GM12878 (cell line): ENCODE measurements around the gene RAB6B. TPM values are rescaled to one million over a fixed set of nuclear protein-coding genes. Genes with fewer than 3 reads are reported as not detected.

Experiments used
- ATAC-seq: fragments of 200-7000 bp; cut with Tn5 transposase; 3 replicates; pipeline ENCODE4 v1.9.1; 2020; ENCODE audit warnings: mild to moderate bottlenecking, moderate library complexity
- BruUV-seq: library from RNA; stranded (reverse); fragments of 400-500 nt; replicated peaks from 2 replicates; lab custom pipeline; 2021; lab: Mats Ljungman, UMichigan
- CTCF ChIA-PET: fragments of 300-600 bp; sonication (Branson Sonifier 250); formaldehyde crosslinking; extraction: SDS; loops from one replicate; lab custom pipeline; 2021; ENCODE audit warnings: inconsistent platforms; lab: Yijun Ruan, JAX
- POLR2A ChIA-PET: fragments of 350-600 bp; formaldehyde crosslinking; extraction: SDS; loops from one replicate; lab custom pipeline; 2021; ENCODE audit warnings: inconsistent platforms; lab: Charles Lee
- RAD21 ChIA-PET: fragments of 300-600 bp; sonication (Branson Sonifier 250); formaldehyde crosslinking; loops from one replicate; lab custom pipeline; 2023; ENCODE audit warnings: antibody characterized with exemption; ENCODE audit not compliant: unreplicated experiment; lab: Charles Lee
- SMC1A ChIA-PET: fragments of 300-600 bp; sonication (Branson Sonifier 250); formaldehyde crosslinking; loops from one replicate; lab custom pipeline; 2023; ENCODE audit not compliant: unreplicated experiment, uncharacterized antibody; lab: Charles Lee
- DNase-seq: peaks from one replicate; pipeline ENCODE4 v3.0.0-alpha.2; 2011; ENCODE audit warnings: low read depth, low spot score
- FAIRE-seq: peaks from 3 replicates; lab custom pipeline; 2011; peaks lifted over from hg19 to GRCh38; lab: Jason Lieb, UNC
- H2AFZ ChIP-seq: 2 replicates; pipeline ENCODE4 v1.6.0; 2011; ENCODE audit warnings: low read depth, low read length, control low read depth; ENCODE audit not compliant: control insufficient read depth
- H3K27ac ChIP-seq: 2 replicates; pipeline ENCODE4 v1.5.1; 2011; ENCODE audit warnings: control low read depth; ENCODE audit not compliant: control insufficient read depth, insufficient read depth
- H3K27me3 ChIP-seq, 2 experiments: replicated peaks in 1 of 2; 2 replicates each; pipeline versions ENCODE4 v1.6.0 to v1.6.1; 2011; ENCODE audit warnings: low read length in 1 of 2; ENCODE audit not compliant: control insufficient read depth in 2 of 2, insufficient read depth in 2 of 2
- H3K36me3 ChIP-seq, 2 experiments: 2 replicates each; pipeline ENCODE4 v1.5.1; 2011; ENCODE audit warnings: low read length in 1 of 2; ENCODE audit not compliant: control insufficient read depth in 2 of 2, insufficient read depth in 2 of 2
- H3K4me1 ChIP-seq: 2 replicates; pipeline ENCODE4 v1.6.1; 2011; ENCODE audit warnings: mild to moderate bottlenecking, low read length, moderate library complexity, mixed read lengths; ENCODE audit not compliant: control insufficient read depth, insufficient read depth
- H3K4me2 ChIP-seq: 2 replicates; pipeline ENCODE4 v1.6.0; 2011; ENCODE audit warnings: control low read depth; ENCODE audit not compliant: control insufficient read depth, insufficient read depth
- H3K4me3 ChIP-seq: fragments of 200-600 bp; sonication (generic); 2 replicates; pipeline ENCODE4 v1.5.1; 2016
- H3K79me2 ChIP-seq: 2 replicates; pipeline ENCODE4 v1.6.0; 2011; ENCODE audit warnings: low read length; ENCODE audit not compliant: control insufficient read depth, insufficient read depth
- H3K9ac ChIP-seq: 2 replicates; pipeline ENCODE4 v1.8.0; 2011; ENCODE audit warnings: low read length, control low read depth, mixed read lengths; ENCODE audit not compliant: control insufficient read depth, insufficient read depth
- H3K9me3 ChIP-seq: replicated peaks from 3 replicates; pipeline ENCODE4 v1.5.1; 2011; ENCODE audit warnings: mild to moderate bottlenecking, low read length; ENCODE audit not compliant: control insufficient read depth, insufficient read depth
- H4K20me1 ChIP-seq: 2 replicates; pipeline ENCODE4 v1.6.0; 2011; ENCODE audit not compliant: control insufficient read depth, insufficient read depth
- CUX1 ChIP-seq: IDR thresholded peaks from 2 replicates; pipeline ENCODE4 v1.6.1; 2012; ENCODE audit warnings: improper control_type of control experiment, low read depth, low read length; ENCODE audit not compliant: insufficient replicate concordance
- EGR1 ChIP-seq, 2 experiments: IDR thresholded peaks; 1 replicate in 1 of 2; 2 replicates in 1 of 2; pipeline ENCODE4 v1.6.1; 2011 to 2012; ENCODE audit warnings: low read depth in 2 of 2, low read length in 2 of 2, borderline replicate concordance in 1 of 2, mild to moderate bottlenecking in 1 of 2, moderate library complexity in 1 of 2
- NKRF ChIP-seq: fragments of 450-650 bp; conservative IDR thresholded peaks from 2 replicates; pipeline ENCODE4 v1.6.1; 2017; ENCODE audit warnings: mild to moderate bottlenecking, moderate library complexity
- YY1 ChIP-seq: IDR thresholded peaks from 2 replicates; pipeline ENCODE4 v1.6.1; 2011; ENCODE audit warnings: low read depth, mild to moderate bottlenecking, low read length
- ZBED1 ChIP-seq: IDR thresholded peaks from 2 replicates; pipeline ENCODE4 v1.6.1; 2016; ENCODE audit warnings: borderline replicate concordance
- WGBS: methylation state at CpG from one replicate; pipeline ENCODE4 v1.1.6; 2016; ENCODE audit warnings: low lambda C conversion rate; ENCODE audit not compliant: insufficient replicate concordance, insufficient coverage; ENCODE audit errors: missing lambda C conversion rate; 5-methylcytosine and 5-hydroxymethylcytosine counted together
- in situ Hi-C: fragments of 300-500 bp; cut with MboI; formaldehyde crosslinking; loops from 9 replicates; pipeline ENCODE4 v1.14.3; 2018; ENCODE audit warnings: mixed read lengths
- intact Hi-C: fragments of 100-400 bp; cut with micrococcal nuclease; formaldehyde crosslinking; loops from one replicate; pipeline ENCODE4 v1.14.2; 2022; ENCODE audit not compliant: unreplicated experiment
- polyA plus RNA-seq, 11 experiments: library from polyadenylated mRNA; depleted of rRNA in 4 of 11; unstranded in 6 of 11; stranded (reverse) in 5 of 11; fragments of >200 nt; fragmentation: Nextera tagmentation in 4 of 11; fragmentation: Illumina TruSeq in 1 of 11; extraction: Ambion mirVana in 4 of 11; extraction: Trizol in 1 of 11; gene quantifications; 1 replicate in 1 of 11; 2 replicates in 10 of 11; pipeline versions ENCODE4 v1.2.1 to v1.2.3, GENCODE V29; 2011 to 2016; ENCODE audit warnings: inconsistent platforms in 2 of 11, missing spikeins in 2 of 11, low read depth in 1 of 11
- total RNA-seq, 4 experiments: library from RNA; depleted of rRNA in 3 of 4; stranded (reverse); fragments of >200 nt in 3 of 4; fragmentation: Illumina TruSeq in 1 of 4; extraction: Trizol in 1 of 4; gene quantifications; 2 replicates each; pipeline versions ENCODE4 v1.2.1 to v1.2.3, GENCODE V29; 2013 to 2021

RAB6B gene
- total and polyA plus RNA-seq, 10 of the 15 experiments (the other 5 are each of a cell fraction or from before 2014, with no cell fraction given) = 0.01 to 0.16 (median 0.04) TPM; not detected in 5

DNA sequence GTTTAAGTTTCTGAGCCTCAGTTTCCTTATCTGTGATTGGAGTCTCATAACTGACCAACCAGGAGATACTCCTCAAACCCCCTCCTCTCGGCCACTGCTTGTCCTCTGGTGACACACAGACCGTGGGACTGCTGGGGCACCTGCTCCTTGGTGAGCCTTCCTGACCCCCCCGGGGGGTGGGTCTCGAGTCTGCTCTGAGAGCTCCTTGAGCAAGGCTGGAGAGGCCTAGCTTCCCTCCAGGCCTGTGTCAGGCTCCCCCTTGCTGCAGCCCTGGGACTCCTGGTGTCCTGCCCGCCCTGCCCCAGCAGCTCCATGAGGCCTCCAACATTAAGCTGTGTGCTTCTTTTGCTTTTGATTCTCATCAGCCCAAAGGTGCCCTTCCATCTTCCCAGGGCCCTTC is 62.4 kb downstream of the RAB6B start:
- no peak for ATAC-seq
- Histone ChIP-seq H3K9ac (no peak overlapping the region), H3K36me3 (no peaks in the 10 kb centered on the region), H2AFZ (no peak overlapping the region), H3K4me2 (no peak overlapping the region), H3K27ac (no peak overlapping the region), H3K4me3 (no peak overlapping the region), H4K20me1 (no peaks in the 10 kb centered on the region), H3K79me2 (no peaks in the 10 kb centered on the region), H3K27me3 (no peaks in the 10 kb centered on the region), H3K9me3 (no peaks in the 10 kb centered on the region), H3K4me1 (no peaks in the 10 kb centered on the region)
- POLR2A ChIA-PET = no interaction called here
- intact Hi-C loops = no loop called here
- CTCF ChIA-PET = interaction anchor here (0.7 to 1.6 kb wide), 2 partner anchors 13 to 95 kb away, joined by 3 to 4 read pairs; no protein-coding TSS in a partner anchor
- TF ChIP-seq NKRF = no peak
- TF ChIP-seq CUX1 = no peak
- no peak for TF ChIP-seq EGR1 (IDR thresholded peaks at IDR 0.05; ENCODE audit: borderline replicate concordance in 1 of 2, low read depth in 2 of 2, low read length in 2 of 2)
- no peak for TF ChIP-seq ZBED1
- TF ChIP-seq YY1 = no peak
- no peak for DNase-seq
- SMC1A ChIA-PET = no interaction called here
- RAD21 ChIA-PET = no interaction called here
- no TSS peak for BruUV-seq
- in situ Hi-C loops = no loop called here
- FAIRE-seq = no peak
- WGBS = 32% methylated on average over 5 of the region's 5 CpGs
